GM10248 (cell line): Measurements from ENCODE around the gene HAPLN1.

Experiments
- CTCF ChIA-PET: fragments of 300-600 bp; sonication (Branson Sonifier 250); formaldehyde crosslinking; extraction: SDS; loops from one replicate; lab custom pipeline; 2021; ENCODE audit warnings: antibody characterized with exemption; lab: Yijun Ruan, JAX
- POLR2A ChIA-PET: fragments of 350-650 bp; sonication (Branson Sonifier 250); formaldehyde crosslinking; extraction: SDS; loops from one replicate; lab custom pipeline; 2020; ENCODE audit warnings: antibody characterized with exemption; lab: Yijun Ruan, JAX
- DNase-seq: peaks from one replicate; pipeline ENCODE4 v3.0.0; 2012; ENCODE audit errors: extremely low spot score
- TF ChIP-seq, protein P1 (sequence below): IDR thresholded peaks from 2 replicates; pipeline ENCODE4 v1.5.1; 2012; ENCODE audit warnings: mild to moderate bottlenecking, low read depth; ENCODE audit errors: extremely low read depth, missing control alignments, control extremely low read depth

The HAPLN1 gene

DNA sequence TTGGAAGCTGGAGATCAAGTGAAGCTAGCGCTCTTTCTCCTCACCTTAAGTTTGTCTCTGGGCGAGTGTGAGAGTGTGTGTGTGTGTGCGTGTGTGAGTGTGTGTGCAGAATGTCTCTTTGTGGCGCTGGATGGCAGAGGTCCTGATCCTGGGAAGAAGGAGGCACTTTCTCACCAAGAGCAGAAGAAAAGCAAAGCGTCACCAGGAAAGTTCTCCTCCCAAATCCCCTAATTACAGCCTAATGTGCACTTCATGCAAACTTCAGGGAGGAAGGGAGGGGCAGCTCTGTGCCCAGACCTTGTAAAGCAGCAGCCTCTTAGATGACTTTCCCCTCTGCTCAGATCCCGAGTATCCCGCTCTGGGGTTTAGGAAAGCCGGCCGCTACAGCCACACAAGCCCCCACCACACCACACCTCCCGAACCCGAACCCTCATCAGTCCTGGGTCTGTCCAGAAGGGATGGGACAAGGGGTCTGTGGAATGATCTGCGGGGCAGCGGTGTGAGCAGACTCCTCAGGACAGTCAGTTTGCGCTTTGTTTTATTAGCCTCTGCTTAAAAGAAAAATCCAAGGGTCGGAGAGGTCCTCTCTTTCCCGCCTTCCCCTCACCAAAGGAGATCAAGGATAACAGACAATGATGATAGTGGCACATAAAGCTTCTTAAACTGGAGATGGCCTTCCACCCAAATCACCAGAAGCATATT, at the start of gene HAPLN1:
TSS of gene HAPLN1 (minus strand) at position 20 of the 702 bp plus-strand sequence. CDS start 47,332 bp downstream, outside the sequence.
- POLR2A ChIA-PET: no interaction called here
- no peak for DNase-seq
- TF ChIP-seq, protein P1, sequence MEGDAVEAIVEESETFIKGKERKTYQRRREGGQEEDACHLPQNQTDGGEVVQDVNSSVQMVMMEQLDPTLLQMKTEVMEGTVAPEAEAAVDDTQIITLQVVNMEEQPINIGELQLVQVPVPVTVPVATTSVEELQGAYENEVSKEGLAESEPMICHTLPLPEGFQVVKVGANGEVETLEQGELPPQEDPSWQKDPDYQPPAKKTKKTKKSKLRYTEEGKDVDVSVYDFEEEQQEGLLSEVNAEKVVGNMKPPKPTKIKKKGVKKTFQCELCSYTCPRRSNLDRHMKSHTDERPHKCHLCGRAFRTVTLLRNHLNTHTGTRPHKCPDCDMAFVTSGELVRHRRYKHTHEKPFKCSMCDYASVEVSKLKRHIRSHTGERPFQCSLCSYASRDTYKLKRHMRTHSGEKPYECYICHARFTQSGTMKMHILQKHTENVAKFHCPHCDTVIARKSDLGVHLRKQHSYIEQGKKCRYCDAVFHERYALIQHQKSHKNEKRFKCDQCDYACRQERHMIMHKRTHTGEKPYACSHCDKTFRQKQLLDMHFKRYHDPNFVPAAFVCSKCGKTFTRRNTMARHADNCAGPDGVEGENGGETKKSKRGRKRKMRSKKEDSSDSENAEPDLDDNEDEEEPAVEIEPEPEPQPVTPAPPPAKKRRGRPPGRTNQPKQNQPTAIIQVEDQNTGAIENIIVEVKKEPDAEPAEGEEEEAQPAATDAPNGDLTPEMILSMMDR: no peak
- CTCF ChIA-PET: interaction anchor here (1.1 to 1.5 kb wide), 2 partner anchors 9 to 10 kb away, joined by 3 to 8 read pairs; no protein-coding TSS in a partner anchor

- TF ChIP-seq, protein P1: no peak
- ChIA-PET CTCF (interaction anchor here (0.9 kb wide), 1 partner anchor 9 kb away, joined by 4 read pairs; no protein-coding TSS in a partner anchor), POLR2A (no interaction called here)
- DNase-seq: no peak
Measured at GRCh38 chr5:83767409-83767992, 46.8 kb upstream of the HAPLN1 start.

- TF ChIP-seq, protein P1: no peak
- ChIA-PET CTCF (no interaction called here), POLR2A (no interaction called here)
- DNase-seq: no peak
Measured at GRCh38 chr5:83764101-83764500, 43.4 kb upstream of the HAPLN1 start.

- ChIA-PET POLR2A (no interaction called here), CTCF (no interaction called here)
- TF ChIP-seq, protein P1: no peak
Measured at GRCh38 chr5:83760579-83760978, 39.9 kb upstream of the HAPLN1 start.

DNA sequence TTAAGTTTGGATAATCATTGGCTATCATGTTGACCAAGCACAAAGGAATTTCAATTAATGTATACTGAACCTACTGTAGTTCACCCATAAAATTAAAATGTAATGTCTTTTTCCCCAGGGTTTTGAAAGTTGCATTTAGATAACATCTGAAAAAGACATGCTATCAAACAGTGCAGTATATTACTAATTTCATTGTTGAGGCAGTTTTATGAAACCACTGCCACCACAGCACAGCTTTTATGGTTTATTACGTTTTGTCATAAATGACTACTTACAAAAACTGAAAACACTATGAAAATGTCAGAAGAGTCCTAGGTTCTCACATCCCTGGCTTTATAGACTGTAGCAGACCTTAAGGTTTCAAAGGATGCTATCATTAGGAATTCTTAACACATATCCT, 32.0 kb upstream of the HAPLN1 start:
- CTCF ChIA-PET: no interaction called here
- DNase-seq: no peak
- POLR2A ChIA-PET: no interaction called here
- TF ChIP-seq, protein P1: no peak

More at GRCh38 chr5:83760579-83760978, 39.9 kb upstream of the HAPLN1 start:
- no peak for DNase-seq

DNA sequence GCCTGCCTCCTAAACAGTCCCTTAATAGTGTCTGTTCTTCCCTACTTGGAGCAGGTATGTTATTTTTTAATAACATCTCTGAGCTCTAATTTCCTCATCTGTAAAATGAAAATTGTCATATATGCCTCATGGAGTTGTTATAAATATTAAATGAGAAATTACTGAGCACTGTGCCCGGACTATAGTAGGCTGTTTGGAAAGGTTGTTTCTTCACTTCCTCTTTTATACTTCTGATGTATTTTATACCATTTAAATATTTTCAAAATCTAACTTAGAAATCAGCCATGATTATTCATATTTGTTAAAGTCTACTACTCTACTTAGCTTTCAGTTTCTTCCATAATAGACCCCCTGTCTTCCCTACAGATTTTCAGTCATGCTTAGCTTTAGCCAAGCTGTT, 30.5 kb upstream of the HAPLN1 start:
- TF ChIP-seq, protein P1: no peak
- ChIA-PET CTCF (interaction anchor here (1.1 kb wide), 1 partner anchor 8 kb away, joined by 3 read pairs; no protein-coding TSS in a partner anchor), POLR2A (no interaction called here)
- no peak for DNase-seq
